GM21717 (cell line): ENCODE data around the gene BPTF.
A peak's percentile ranks its signal among the peaks of the same experiment; 100 is the strongest.
"Not testable (repeated sequence)": the region's sequence is repeated elsewhere in the genome, so short reads cannot be mapped to it uniquely, and the experiment has no call there.

Experiments
- ATAC-seq: cut with Tn5 transposase; IDR thresholded peaks from one replicate; pipeline ENCODE4 v1.9.1; 2021; ENCODE audit warnings: mild to moderate bottlenecking, moderate library complexity; ENCODE audit not compliant: unreplicated experiment

The BPTF gene

DNA sequence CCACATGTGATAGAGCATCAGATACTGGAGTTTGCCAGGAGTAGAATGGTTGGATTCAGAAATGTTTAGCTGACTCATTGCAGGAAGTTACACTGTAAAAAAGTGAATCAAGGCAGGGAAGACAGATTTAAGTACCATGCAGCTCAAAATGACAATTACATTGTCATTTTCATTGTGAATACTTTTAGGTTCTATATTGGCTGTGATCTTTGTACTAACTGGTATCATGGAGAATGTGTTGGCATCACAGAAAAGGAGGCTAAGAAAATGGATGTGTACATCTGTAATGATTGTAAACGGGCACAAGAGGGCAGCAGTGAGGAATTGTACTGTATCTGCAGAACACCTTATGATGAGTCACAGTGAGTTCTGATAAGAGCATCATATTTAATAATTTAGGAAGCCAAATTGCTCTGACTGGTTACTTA, 137.9 kb downstream of the BPTF start:
- ATAC-seq: not testable (repeated sequence)

DNA sequence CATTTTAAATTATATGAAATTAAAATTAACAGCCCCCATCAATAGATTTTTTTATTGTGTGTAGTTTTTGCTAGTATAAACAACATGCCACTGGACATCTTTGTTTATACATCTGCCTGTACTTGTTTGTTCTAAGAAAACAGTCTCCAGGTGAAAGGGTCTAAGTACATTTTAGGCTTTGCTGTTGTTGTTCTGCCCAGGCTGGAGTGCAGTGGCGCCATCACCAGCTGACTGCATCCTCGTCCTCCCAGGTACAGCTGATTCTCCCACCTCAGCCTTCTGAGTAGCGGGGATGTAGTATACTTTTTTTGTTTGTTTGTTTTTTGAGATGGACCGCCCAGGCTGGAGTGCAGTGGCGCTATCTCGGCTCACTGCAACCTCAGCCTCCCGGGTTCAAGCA, 145.5 kb downstream of the BPTF start:
- ATAC-seq: no peak

DNA sequence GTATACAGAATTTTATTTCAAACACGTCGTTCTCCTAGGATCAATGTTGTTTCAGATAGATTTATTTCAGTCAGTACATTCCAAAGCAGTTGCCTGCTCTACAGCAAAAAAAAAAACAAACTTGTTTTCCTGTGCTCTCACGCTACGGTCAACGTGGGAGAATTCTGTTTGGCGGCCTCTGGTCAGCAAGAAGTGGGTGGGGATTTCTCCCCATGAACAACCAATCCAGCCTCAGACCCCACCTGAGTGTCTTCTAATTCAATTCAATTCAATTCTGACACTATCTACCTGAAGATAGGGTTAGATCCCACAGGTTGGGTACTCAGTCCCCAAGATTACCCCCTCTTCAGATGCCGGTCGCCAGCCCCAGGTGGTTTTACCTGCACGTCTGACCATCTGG, 148.9 kb downstream of the BPTF start:
- ATAC-seq: no peak

DNA sequence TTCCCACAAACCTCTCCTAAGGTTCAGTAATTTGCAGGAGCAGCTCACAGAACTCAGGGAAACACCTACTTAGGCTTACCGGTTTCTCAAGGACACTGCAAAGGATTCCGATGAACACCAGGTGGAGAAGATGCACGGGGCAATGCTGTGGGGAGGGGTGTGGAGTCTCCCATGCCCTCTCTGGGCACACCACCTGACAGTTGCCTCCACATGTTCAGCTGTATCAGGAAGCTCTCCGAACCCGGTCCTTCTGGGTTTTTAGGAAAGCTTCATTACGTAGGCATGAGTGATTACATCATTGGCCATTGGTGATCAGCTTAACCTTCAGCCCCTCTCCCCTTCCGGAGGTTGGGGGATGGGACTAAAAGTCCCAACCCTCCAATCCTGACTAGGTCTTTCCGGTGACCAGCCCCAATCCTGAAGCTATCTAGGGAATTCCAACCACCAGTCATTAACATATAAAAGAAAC, 149.3 kb downstream of the BPTF start:
- no peak for ATAC-seq

DNA sequence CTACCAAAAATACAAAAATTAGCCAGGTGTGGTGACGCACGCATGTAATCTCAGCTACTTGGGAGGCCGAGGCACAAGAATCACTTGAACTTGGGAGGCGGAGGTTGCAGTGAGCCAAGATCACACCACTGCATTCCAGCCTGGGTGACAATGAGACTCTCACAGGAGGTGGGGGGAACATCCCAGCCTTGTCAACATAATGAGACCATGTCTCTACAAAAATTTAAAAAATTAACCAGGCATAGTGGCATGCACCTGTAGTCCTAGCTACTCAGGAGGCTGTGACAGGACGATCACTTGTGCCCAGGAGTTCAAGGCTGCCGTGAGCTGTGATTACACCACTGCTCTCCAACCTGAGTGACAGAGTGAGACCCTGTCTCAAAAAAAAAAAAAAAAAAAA, 151.0 kb downstream of the BPTF start:
- not testable (repeated sequence) for ATAC-seq

DNA sequence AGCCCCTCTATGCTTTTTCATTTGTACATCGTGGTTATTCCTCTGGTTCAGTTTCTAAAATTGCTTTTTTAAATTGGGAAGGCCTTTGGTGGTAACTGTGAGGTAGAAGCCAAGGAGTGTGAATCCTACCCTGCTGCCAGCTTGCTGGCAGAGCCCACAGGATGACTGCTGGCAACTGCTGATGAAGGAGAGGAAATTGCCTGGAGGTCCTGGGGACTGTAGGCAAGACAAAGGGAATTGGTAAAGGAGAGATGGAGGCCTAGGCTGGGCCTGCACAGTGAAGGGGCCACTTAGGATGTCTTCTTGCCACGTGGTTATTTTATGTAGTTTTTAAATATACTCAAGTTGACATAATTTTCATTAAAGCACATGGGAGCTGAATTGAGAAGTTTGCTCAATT, 155.2 kb downstream of the BPTF start:
- ATAC-seq: no peak

DNA sequence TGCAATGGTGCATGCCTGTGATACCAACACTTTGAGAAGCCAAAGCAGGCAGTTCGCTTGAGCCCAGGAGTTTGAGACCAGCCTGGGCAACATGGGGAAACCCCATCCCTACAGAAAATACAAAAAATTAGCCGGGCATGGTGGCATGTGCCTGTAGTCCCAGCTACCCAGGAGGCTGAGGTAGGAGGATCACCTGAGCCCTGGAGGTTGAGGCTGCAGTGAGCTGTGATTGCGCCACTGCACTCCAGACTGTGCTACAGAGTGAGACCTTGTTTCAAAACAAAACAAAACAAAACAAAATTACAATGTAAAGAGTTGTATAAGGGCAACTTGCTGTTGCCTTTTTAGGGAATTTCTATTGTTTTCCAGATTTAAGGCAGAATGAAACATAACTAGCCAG, 155.6 kb downstream of the BPTF start:
- ATAC-seq: not testable (repeated sequence)

DNA sequence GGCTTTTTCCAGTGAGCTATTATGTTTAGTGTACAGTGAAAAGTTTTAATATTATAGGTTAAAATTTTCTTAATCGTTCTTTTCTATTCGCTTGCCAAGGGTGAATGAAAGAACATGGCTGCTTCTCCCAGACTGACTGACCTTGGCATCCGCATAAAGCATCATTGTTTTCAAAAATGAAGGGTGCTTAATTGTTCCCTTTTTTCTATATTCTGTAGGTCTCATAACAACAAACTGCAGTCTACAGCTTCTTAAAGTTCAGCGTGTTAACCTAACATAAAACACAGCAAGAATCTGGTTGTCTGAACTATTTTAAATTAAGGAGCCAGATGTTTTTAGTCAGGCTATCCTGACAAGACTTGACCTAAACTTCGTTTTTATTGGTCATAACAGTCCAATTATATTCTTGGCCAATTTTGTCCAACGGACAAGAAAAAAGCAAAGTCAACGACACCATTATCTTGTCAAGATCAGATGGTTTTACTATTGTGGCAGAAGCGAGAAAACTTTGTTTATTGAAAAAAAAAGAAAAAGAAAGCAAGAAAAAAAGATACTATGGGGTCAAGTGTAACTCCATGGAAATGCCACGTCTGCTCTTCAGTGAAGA, 156.8 kb downstream of the BPTF start:
- ATAC-seq: no peak

DNA sequence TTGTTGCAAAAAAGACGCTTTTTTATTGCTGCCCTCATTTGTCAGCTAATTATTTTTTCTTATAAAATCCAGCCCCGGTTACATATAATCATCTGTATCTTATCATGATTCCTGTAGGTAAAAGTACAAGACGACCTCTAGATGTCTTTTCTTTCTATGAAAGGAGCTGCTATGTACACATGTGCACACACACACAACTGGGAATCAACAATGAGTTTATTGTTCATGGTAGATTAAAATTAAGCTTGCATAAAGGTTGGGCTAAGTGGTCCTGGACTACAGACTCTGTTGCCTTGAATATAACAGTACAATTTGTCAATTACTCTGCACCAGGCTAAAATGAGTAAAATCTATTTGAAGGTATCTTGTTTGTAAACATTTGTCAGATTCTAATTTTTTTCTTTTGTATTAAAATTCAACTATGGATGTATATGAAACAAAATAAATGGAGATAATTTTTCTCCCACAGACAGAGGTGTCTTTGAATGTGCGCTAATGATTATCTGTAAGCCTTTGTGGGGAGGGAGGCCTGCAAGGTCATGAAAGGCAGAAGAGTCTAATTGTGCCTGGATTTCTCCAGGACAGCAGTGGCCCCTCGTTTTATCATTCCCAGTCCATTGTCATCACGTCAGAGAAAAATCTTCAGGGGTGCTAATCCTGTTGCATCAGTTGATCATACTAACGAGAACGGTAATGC, 157.5 kb downstream of the BPTF start:
- ATAC-seq: no peak

DNA sequence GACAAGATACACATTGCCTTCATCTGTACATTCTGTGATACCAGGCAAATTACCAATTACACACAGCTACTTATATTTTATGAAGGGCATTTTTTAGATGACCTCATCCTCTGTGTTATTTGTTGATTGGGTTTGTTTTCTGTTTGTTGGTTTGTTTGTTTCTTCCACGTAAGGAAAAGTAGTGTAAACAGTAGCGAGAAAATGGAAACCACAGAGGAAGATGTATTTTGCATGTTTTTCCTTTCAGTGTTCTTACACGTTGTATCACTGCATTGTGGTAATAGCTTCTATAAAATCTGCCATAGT, 158.0 kb downstream of the BPTF start:
- ATAC-seq: no peak

DNA sequence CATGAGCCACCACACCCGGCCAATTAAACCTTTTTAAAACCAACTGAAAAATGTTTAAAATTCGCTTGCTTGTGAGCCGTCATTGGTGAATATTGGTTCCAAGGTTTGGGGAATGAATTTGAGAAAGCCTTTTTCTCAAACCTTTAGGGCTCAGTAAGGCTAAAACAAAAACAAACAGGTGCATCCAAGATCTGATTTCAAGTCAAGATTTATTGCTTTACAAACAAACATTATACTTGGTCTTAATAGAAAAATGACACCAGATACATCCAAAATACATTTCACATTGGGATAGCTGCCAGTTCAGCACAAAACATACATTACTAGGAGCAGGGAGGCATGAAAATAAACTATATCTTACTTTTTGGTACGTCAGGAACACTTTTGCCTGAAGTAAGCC, 165.6 kb downstream of the BPTF start:
- no peak for ATAC-seq

DNA sequence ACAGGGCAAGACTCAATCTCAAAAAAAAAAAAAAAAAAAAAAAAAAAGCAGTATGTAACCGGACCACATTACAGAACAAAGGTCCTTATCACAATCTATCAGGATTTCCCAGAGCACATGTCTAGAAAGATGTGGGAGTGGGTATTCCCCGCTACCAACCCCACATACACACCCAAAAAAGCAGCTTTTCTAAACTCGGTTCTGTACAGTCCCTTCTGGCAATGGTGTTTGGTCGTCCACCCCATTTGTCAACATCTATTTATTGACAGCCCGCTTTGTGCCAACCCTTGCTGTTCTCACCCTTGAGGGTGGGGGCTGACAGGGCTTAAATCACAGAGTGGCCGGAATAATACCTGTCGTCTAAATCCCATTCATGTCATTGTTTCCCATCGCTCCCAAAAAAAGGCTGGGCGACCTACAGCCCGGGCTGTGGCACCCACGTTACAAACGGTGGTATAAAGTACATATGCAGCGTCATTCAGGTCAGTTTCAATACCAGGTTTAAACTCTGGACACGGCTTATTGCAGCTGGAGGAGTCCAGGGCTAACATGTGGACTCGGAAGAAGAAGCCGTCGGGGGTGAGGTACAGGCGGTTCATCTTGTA, 167.3 kb downstream of the BPTF start:
- no peak for ATAC-seq

DNA sequence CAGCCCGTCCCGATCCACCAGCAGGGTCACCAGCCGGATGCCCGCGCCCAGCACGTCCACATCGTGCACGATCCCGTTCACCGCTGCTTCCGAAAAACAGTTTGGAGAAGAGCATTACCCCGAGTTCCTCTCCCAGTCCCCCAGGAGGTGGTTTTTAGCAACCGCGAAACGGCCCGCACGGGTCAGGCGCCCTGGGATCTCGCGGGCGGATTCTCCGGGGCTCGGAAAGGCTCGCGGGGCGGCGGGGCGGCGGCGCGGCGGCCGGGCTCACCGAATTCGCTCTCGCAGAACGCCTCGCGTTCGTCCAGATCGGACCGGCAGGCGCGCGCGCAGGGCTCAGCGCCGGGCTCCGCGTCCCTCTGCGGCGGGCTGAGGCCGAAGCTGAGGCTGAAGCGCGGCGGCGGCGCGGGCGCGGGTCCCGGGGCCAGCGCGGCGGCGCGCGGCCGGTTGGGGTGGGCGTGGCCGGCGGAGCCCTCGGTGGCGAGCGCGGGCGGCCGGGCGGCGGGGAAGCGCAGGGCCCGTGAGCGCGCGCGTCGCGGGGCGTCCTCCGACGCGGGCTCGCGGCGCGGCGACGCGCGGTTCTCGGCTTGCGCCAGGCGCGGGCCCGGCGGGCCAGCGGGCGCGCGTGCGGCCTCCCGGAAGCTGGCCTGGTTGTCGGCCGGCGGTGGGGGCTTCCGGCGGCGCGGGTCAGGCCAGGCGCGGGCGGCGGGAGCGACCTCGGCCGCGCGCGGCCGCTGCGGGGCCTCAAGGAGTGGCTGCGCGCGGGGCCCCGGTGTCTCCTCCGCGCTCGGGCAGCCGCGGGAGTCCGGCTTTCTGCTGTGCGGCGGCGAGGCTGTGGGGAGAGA, 168.1 kb downstream of the BPTF start:
- peak; percentile 77 for ATAC-seq

DNA sequence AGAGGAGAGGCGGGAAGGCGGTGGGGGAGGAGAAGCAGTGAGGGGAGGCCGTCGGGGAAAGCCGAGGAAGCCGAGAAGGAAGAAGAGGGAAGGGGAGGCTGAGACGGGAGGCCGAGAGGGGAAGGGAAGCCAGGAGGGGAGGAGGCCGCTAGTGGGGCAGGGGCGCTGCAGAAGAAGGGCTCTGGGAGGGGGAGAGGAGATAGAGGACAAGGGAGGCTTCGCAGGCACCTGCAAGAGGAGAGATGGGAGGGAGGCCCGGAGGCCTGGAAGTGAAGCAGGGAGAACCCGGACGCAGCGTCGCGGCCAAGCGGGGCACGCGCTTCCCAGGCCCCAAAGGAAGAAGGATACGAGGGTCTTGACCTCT, 168.7 kb downstream of the BPTF start:
- ATAC-seq: peak; percentile 30

DNA sequence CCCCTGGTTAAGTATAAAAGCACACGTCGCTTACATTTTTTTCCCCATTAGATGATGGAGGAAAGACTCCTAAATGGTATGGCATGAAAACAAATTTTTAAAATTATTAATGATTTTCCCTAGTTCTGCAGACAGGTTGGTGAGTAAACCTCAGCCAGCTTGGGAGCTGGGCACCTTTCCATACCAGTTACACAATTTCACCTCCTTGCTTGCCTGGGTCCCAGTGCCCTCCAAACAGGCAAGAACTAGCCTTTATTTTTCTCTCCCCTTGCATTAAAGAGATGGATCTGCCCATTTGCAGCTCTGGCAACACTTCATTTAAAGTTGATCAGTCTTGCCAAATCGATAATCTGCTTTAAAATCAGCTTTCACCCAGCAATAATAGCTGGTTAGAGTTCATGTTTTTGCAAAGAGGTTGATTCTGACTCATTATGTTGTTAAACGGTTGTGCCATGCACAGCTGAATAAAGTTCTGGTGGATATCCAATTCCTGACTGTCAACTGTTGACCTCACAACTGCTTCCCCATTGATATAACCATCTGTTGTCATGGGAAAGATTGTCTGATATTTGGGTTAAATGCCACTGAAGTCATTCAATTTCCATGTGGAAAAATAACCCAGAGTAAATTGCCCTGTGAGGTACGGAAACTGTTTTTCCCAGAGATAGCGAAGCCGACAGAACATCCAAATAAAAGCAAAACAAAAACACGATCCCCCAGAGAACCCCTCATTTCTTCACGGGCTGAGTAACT, 169.7 kb downstream of the BPTF start:
- ATAC-seq: no peak

DNA sequence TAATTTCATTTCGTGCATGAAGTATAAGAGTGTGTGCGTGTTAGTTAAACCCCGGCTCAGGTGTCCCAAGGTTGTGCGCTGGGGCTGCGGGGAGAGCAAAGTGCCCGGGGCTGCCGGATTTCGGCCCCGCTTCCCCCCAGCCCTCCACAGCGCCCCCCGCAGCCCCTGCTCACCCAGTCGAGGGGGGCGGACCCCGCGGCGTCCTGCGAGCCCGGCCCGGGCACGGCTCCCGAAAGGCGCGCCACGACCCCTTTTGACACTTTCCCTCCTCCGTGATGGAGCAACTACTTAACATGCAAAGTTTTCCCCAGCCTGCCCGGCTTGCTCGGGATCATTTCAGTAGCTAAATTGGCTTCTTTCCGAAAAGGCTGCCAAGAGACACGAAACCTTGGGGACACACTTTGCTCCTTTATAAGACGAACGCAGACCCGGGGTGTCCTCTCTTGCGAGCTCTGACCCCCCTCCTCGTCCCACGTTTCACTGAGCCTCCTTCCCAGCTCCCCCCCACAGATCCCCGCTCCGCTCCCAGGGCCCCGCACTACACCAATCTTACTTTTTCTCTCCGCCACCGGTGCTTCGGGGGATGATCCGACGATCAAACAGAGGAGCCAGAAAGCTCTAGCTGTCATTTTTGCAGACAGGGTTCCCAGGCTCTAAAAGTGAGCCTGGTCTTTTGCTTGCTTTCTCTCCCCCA, 170.4 kb downstream of the BPTF start:
- ATAC-seq: no peak

DNA sequence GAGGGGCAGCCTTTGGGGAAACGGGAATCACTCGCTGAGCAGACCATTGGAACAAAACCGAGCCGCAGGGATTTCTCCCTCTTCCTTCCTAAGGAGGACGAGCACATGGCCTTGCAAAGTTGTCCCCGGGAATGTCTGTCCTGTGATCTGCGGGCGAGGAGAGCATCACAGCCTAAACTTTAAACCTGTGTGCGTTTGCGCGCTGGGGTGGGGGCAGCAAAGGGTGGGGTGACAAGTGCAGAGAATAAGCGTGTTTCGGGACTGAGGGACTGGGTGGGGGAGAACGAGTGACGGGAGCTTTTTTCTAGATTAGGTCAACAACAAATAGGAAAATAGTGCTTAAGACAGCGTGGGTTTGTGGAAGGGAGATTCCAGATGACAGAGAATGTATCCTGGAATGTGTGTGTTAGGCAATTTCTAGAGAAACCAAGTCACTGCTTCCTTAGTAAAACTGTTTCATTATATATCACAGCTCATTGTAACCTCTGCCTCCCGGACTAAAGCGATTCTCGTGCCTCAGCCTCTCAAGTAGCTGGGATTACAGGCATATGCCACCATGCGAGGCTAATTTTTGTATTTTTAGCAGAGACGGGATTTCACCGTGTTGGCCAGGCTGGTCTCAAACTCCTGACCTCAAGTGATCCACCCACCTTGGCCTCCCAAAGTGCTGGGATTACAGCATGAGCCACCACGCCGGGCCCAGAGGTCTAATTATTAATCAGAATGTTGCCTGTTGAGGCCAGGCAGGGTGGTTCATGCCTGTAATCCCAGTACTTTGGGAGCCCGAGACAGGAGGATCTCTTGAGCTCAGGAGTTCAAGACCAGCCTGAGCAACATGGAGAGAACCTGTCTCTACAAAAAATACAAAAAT, 171.2 kb downstream of the BPTF start, which contains the start of gene C17orf58:
C17orf58 (minus strand) TSS at position 169 of the 871 bp plus-strand sequence. CDS start 271 bp downstream, outside the sequence.
- not testable (repeated sequence) for ATAC-seq

DNA sequence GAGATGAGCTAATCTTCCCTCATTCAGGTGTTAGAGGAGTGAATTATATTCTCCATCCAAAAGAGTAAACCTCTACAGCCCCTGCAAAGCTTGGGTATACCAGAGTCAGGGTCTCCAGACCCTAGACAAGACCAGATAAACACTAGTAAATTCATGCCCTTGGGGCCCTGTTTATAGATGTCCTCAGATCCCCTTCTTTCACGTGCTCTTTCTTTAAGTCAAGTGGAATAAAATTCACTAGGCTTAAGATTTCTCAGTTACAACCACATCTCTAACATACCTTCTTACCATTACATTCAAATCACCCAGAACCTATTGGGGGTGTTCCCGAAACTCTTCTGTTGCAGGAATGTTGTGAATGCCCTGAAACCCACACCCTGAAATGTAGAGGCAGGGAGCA, 173.2 kb downstream of the BPTF start:
- no peak for ATAC-seq

DNA sequence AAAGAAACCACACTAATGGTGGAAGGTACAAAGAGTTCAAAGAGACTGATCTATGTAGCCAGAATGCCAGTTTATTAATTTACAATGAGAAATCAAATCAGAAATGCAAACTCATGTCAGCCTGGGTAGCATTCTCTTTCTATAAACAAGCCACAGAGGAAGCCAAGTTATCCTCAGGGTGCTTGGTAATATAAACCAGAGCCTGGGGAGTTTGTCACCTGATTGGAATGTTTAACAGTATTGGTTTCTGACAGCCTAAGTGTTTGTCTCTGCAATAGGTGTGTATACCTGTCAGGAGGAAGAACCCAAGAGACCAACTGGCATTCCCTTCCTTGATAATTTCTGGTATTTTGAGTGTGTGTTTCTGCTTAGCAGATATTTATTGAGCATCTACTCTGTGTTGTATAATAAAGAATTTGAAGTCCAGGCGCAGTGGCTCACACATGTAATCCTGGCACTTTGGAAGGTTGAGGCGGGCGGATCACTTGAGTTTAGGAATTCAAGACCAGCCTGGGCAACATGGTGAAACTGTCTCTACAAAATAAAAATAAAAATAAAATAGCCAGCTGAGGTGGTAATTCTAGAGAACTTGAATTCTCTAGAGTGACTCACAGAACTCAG, 174.1 kb downstream of the BPTF start:
- no peak for ATAC-seq
